GM12878 (cell line): ENCODE measurements around the gene SLC39A7. TPM values are rescaled to one million over a fixed set of nuclear protein-coding genes. Genes with fewer than 3 reads are reported as not detected.

ENCODE experiments used
- BCLAF1 ChIP-seq: fragments of 450-650 bp; IDR thresholded peaks from 2 replicates; pipeline ENCODE4 v1.6.1; 2017; ENCODE audit warnings: antibody characterized with exemption, mild to moderate bottlenecking, moderate library complexity
- BMI1 ChIP-seq: fragments of 450-650 bp; IDR thresholded peaks from 2 replicates; pipeline ENCODE4 v1.6.1; 2016; ENCODE audit warnings: mild to moderate bottlenecking, moderate library complexity, borderline replicate concordance
- FOS ChIP-seq: IDR thresholded peaks from 3 replicates; pipeline ENCODE4 v1.6.1; 2011; ENCODE audit warnings: borderline replicate concordance; ENCODE audit not compliant: insufficient read length; ENCODE audit errors: extremely low read depth
- FOXK2 ChIP-seq: fragments of 450-650 bp; IDR thresholded peaks from 2 replicates; pipeline ENCODE4 v1.6.1; 2017; ENCODE audit warnings: mild to moderate bottlenecking, moderate library complexity
- KAT2A ChIP-seq: conservative IDR thresholded peaks from 2 replicates; pipeline ENCODE4 v1.6.1; 2011; ENCODE audit warnings: low read depth, low read length; ENCODE audit not compliant: control insufficient read depth
- MEF2B ChIP-seq: fragments of 450-650 bp; IDR thresholded peaks from 2 replicates; pipeline ENCODE4 v1.6.1; 2018; ENCODE audit warnings: mild to moderate bottlenecking, moderate library complexity; ENCODE audit not compliant: partially characterized antibody, poor library complexity, severe bottlenecking
- NFIC ChIP-seq: IDR thresholded peaks from 2 replicates; pipeline ENCODE4 v1.6.1; 2012; ENCODE audit warnings: low read depth, mild to moderate bottlenecking, inconsistent platforms, low read length, moderate library complexity
- NKRF ChIP-seq: fragments of 450-650 bp; conservative IDR thresholded peaks from 2 replicates; pipeline ENCODE4 v1.6.1; 2017; ENCODE audit warnings: mild to moderate bottlenecking, moderate library complexity
- PAX5 ChIP-seq: IDR thresholded peaks from 2 replicates; pipeline ENCODE4 v1.6.1; 2011; ENCODE audit warnings: low read depth, low read length, borderline replicate concordance
- RELA ChIP-seq: fragments of 450-650 bp; IDR thresholded peaks from 2 replicates; pipeline ENCODE4 v1.8.0; 2014; ENCODE audit warnings: borderline replicate concordance; ENCODE audit not compliant: partially characterized antibody
- SMC3 ChIP-seq: IDR thresholded peaks from 2 replicates; pipeline ENCODE4 v1.6.1; 2011; ENCODE audit warnings: low read length, improper control_type of control experiment, borderline replicate concordance
- STAT3 ChIP-seq: IDR thresholded peaks from 2 replicates; pipeline ENCODE4 v1.6.1; 2011; ENCODE audit warnings: low read depth, low read length, improper control_type of control experiment
- TAF1 ChIP-seq: IDR thresholded peaks from 2 replicates; pipeline ENCODE4 v1.6.1; 2011; ENCODE audit warnings: mild to moderate bottlenecking, low read depth, low read length, borderline replicate concordance
- ZNF592 ChIP-seq: fragments of 450-650 bp; IDR thresholded peaks from 2 replicates; pipeline ENCODE4 v1.6.1; 2017; ENCODE audit warnings: mild to moderate bottlenecking, moderate library complexity
- ZSCAN29 ChIP-seq: fragments of 450-650 bp; IDR thresholded peaks from 2 replicates; pipeline ENCODE4 v1.6.1; 2017; ENCODE audit warnings: mild to moderate bottlenecking, moderate library complexity
- polyA plus RNA-seq, 11 experiments: library from polyadenylated mRNA; depleted of rRNA in 4 of 11; unstranded in 6 of 11; stranded (reverse) in 5 of 11; fragments of >200 nt; fragmentation: Nextera tagmentation in 4 of 11; fragmentation: Illumina TruSeq in 1 of 11; extraction: Ambion mirVana in 4 of 11; extraction: Trizol in 1 of 11; gene quantifications; 1 replicate in 1 of 11; 2 replicates in 10 of 11; pipeline versions ENCODE4 v1.2.1 to v1.2.3, GENCODE V29; 2011 to 2016; ENCODE audit warnings: inconsistent platforms in 2 of 11, missing spikeins in 2 of 11, low read depth in 1 of 11
- total RNA-seq, 4 experiments: library from RNA; depleted of rRNA in 3 of 4; stranded (reverse); fragments of >200 nt in 3 of 4; fragmentation: Illumina TruSeq in 1 of 4; extraction: Trizol in 1 of 4; gene quantifications; 2 replicates each; pipeline versions ENCODE4 v1.2.1 to v1.2.3, GENCODE V29; 2013 to 2021
- TF ChIP-seq, protein P1 (sequence below): fragments of 450-650 bp; IDR thresholded peaks from 2 replicates; pipeline ENCODE4 v1.6.1; 2016; ENCODE audit warnings: mild to moderate bottlenecking

SLC39A7 gene
- total and polyA plus RNA-seq, 10 of the 15 experiments (the other 5 are each of a cell fraction or from before 2014, with no cell fraction given), result 7.3 to 63.1 (median 40.6) TPM

DNA sequence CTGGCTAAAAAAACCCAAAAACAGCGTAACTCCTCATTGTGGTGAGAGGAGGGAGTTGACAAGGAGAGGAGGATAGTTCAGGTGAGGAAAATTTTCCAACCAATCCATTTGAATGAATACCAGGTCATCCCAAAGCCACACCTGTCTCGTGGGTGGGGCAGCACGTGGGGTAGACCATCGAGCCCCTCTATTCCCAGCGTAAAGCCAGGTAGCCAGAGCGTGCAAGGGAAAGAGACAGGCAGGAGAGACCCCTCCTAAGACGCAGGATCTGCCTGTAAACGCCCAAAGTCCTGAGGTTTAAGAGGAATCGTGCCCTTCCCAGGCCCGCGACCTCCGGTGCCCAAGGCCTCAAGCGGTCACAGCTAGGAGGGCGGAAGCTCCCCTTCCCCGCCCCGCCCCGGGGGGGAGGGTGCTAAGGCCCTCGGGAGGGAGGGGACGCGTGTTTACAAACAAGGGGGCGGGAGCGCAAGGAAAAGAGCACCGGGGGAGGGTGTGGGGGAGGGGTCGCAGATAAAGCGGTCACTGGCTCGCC is 914 bp upstream of the SLC39A7 start (continued):
- TF ChIP-seq NKRF (0 out of 2 replicates have a peak, but pooled peaks have one; percentile 41), NFIC (no peak), FOS (no peak), PAX5 (no peak), FOXK2 (peak; percentile 69; the same call in 1 of the 2 replicates), KAT2A (no peak), STAT3 (no peak), SMC3 (no peak), BCLAF1 (no peak), BMI1 (no peak), MEF2B (peak; percentile 6), RELA (no peak), TAF1 (no peak), ZNF592 (no peak), ZSCAN29 (no peak)
- TF ChIP-seq, protein P1, sequence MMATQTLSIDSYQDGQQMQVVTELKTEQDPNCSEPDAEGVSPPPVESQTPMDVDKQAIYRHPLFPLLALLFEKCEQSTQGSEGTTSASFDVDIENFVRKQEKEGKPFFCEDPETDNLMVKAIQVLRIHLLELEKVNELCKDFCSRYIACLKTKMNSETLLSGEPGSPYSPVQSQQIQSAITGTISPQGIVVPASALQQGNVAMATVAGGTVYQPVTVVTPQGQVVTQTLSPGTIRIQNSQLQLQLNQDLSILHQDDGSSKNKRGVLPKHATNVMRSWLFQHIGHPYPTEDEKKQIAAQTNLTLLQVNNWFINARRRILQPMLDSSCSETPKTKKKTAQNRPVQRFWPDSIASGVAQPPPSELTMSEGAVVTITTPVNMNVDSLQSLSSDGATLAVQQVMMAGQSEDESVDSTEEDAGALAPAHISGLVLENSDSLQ, result no peak
- TF ChIP-seq, all 136 proteins: peak for 7
